GM12801 (cell line): ENCODE data around the gene HOXD13.

Experiments
- TF ChIP-seq, protein P1 (sequence below): IDR thresholded peaks from one replicate; pipeline ENCODE4 v1.5.1; 2011; ENCODE audit warnings: control low read depth; ENCODE audit not compliant: insufficient read length; ENCODE audit errors: extremely low read depth

The HOXD13 gene

DNA sequence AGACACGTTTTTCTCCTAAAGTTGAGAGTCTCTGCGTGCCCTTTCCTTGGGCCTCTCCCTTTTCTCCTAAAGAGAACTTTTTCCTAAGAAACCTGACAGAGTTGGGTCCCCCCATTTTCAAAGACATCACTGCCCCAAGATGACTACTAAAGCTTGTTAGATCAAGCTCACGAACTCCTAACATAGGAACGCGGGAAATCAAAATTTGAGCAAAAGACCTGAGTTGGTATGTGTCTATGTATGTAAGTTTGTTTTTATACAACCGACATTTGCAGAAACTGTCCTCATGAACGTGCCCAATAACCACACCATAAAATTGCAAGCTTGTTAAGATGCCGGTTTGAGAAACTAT is 1.4 kb downstream of the HOXD13 start:
- TF ChIP-seq, protein P1, sequence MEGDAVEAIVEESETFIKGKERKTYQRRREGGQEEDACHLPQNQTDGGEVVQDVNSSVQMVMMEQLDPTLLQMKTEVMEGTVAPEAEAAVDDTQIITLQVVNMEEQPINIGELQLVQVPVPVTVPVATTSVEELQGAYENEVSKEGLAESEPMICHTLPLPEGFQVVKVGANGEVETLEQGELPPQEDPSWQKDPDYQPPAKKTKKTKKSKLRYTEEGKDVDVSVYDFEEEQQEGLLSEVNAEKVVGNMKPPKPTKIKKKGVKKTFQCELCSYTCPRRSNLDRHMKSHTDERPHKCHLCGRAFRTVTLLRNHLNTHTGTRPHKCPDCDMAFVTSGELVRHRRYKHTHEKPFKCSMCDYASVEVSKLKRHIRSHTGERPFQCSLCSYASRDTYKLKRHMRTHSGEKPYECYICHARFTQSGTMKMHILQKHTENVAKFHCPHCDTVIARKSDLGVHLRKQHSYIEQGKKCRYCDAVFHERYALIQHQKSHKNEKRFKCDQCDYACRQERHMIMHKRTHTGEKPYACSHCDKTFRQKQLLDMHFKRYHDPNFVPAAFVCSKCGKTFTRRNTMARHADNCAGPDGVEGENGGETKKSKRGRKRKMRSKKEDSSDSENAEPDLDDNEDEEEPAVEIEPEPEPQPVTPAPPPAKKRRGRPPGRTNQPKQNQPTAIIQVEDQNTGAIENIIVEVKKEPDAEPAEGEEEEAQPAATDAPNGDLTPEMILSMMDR: no peak

DNA sequence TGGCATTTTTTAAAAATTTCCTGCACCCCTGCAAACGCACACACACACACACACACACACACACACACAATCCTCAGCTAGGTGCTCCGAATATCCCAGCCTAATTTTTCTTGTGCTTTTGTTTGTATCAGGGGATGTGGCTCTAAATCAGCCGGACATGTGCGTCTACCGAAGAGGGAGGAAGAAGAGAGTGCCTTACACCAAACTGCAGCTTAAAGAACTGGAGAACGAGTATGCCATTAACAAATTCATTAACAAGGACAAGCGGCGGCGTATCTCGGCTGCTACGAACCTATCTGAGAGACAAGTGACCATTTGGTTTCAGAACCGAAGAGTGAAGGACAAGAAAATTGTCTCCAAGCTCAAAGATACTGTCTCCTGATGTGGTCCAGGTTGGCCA is 1.8 kb downstream of the HOXD13 start:
- TF ChIP-seq, protein P1: no peak

DNA sequence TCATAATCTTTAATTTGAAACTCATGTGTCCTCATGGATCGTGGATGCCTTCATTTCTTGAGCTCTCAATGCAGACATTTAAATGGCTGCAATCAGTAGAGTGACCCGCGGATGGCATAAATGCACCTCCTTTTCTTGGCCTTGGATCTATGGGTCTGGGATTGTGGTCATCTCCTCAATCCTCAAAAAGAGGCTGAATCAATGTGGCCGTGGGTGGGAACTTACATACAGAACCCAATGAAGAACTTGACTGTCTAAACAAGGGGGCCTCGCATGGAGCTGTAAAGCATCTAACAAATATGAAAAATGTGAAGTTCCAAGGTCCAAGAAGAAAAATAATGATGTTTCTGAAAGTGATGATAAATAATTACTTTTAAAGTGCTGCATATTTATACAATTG is 2.9 kb downstream of the HOXD13 start:
- TF ChIP-seq, protein P1: no peak

DNA sequence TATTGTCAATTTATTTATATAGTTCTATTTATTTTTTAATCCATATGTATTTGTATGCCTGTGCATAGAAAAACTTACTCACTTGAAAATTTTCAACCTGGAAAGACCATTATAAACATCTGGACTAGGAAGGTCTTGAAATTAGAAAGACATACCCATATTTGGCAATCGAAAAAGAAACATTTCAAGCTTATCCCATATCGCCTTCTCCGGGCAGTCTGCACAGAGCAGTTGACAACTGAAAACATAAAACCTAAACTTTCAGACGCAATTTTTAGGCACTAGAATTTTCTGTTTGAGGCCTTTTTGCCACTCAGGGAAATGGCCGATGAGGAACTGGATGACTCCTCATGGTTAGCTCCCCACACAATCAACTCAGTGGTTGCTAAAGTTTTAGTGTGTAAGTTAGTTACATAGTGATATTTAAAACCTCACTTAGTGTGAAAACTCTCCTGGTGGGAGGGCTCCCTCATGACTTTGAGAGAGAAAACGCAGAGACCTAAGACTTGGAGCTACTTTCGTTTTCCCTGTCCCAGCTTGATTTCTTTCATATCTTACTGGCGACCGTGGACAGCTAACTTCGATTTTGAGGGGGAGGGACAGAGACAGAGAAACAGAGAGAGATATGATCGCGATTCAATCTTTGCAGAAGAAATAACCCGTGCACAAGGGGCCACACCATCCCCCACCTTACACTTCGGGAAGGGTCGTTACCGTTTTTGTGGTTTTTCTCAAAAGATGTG is 3.9 kb downstream of the HOXD13 start:
- TF ChIP-seq, protein P1: no peak

DNA sequence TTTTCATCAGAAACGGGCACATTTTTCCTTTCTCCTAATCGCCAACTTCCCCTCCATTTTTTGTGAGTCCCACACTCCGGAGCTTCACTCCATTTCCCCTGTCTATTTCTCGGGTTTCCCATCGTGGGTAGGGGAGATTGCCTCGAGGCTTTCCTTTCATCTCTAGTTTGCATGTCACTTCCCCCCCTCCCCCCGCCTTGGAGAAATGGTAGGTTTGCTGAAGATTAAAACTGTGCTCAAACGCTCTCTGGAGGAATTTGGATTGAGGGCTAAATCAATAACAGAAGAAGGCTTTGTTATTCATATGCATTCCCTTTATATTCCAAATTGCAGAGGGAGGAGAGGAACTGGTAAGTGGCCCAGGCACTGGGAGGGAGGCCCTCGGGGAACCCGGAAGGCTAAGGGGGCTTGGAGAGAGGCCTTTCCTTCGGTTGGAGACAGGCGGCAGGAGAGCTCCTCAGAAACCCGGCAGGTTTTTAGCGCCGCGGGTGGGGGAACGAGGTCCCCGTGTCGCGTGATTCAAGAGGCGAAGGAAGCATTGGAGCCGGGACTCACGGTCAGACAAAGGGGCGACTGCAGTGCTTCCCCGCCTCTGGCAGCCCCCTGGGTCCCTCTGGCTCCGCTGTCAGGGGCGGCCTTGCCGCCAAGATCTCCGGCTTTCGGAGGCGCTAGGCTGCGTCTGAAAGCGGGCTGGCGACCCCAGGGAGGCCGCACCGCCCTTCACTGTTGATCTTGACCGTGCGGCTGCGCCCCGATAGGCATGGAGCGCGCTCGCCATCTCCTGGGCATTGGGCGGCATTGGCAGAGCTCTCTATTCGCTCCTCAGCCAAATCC is 4.7 kb downstream of the HOXD13 start:
- TF ChIP-seq, protein P1: no peak

DNA sequence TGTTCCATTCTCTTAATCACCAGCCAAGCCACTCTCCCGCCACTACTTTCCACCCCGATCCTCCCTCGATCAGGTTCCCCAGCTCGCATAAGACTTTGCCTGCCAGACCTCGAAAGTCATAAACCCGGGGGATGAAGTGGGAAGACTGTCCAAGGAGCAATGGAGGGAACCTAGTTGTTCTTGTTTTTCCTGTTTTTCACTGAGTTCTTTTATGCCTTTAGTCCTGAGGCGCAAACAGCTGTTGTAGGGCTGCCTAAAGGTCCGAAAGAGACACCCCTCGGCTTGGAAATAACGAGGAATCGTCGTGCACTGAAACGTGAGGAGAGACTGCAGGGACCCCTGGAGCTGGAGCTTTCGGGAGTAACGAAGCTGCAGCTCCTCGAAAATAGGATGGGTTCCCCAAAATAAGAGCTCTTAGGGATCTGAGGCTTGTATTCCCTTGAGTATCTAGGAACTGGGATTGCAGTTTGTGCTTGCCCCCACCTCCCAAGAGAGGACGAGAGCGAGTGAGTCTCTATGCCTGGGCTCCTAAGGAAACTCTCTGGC is 5.4 kb downstream of the HOXD13 start:
- TF ChIP-seq, protein P1: no peak

DNA sequence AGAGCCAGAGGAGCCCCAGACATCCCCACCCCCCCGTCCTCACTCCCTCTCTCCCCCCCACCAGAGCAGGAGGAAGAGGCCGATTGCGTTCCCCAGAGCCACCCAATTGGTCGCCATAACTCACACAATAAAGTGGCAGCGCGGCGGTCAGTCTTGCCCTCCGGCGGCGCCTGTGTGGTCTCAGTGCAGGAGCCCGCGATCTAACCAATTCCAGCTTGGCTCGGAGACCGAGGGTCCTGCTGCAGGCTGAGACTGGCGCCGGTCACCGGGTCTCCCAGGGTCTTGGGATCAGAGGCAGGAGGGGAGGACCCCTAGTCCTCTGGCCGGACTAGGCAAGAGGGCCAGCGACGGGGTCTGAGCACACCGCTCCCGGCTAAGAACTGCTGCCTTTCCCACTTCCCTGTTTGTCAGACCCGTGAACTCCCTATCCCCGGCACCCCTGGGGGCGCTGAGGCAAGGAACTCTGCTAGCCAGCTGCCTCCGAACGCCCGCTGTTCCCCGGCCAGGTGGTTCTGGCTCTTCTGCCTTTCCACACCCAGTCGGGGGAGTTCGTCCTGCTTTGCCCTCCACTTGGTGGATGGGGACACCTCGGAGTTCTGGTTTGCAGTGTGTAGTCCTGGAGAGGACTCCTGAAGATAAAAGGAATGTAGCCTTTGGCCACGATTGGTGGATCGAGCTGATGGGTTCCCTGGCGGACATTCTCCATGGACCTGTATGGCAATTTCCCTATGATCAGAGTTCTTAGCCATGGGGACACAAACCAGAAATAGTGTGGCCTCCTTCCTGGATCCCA is 6.0 kb downstream of the HOXD13 start:
- TF ChIP-seq, protein P1: no peak
